Fibroblast of upper back skin (primary cell): Measurements from ENCODE around the gene CCL21.

Experiments used
- DNase-seq: peaks from one replicate; pipeline ENCODE4 v3.0.0-alpha.2; 2013

CCL21 gene

DNA sequence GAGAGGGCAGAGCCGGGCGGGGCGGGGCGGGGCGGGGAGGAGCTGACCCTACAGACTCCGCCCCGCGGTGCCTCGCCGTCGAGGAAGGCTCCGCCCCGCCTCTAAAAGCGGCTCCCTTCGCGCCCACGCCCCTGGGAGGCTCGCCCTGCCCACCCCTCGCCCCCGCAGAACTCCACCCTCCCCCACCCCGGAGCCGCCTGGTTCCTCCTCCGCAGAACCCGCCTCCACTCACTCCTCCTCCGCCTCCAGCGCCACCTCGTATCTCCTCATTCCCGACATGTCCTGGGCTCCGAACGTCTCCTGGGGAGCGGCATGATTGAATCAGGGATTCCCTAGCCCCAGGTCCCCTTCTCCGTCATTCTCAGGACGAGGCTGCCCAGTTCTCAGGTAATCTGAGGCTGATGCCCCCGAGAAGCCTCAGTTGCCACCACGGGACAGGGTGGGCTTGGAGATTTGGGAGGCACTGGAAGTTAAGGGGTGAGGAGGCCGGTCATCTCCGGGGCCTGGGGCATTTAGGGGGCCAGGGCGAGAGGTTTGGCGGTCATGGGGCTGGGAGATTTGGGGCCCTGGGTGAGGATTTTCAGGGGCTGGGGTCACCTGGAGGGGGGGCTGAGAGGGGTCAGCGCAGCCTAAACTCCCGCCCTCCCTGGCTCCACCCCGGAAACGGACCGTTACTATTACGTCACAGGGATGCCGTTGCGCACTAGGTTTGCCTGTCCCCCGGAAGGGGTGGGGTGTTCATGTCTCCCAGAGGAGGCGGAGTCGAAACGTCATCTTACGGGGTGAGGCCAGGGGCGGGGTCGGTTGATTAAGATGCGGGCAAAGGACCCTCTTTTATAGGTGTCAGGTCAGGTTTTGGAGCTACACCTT is 44.3 kb downstream of the CCL21 start:
- peak; percentile 95 for DNase-seq

DNA sequence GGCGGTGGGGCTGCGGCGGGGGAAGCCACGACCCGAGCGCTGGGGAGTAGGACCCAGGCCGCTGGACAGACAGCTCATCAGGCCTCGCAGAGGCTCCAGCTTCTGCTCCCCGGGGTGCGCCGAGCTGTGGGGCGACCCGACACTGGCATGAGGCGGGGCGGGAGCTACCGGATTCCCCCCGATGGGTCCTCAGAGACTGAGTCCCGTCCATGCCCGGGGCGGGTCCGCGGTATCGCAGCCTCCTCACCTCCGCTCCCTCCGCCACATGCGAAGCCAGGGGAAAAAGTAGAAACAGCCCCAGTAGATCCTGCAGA is 44.9 kb downstream of the CCL21 start:
- DNase-seq, result no peak

DNA sequence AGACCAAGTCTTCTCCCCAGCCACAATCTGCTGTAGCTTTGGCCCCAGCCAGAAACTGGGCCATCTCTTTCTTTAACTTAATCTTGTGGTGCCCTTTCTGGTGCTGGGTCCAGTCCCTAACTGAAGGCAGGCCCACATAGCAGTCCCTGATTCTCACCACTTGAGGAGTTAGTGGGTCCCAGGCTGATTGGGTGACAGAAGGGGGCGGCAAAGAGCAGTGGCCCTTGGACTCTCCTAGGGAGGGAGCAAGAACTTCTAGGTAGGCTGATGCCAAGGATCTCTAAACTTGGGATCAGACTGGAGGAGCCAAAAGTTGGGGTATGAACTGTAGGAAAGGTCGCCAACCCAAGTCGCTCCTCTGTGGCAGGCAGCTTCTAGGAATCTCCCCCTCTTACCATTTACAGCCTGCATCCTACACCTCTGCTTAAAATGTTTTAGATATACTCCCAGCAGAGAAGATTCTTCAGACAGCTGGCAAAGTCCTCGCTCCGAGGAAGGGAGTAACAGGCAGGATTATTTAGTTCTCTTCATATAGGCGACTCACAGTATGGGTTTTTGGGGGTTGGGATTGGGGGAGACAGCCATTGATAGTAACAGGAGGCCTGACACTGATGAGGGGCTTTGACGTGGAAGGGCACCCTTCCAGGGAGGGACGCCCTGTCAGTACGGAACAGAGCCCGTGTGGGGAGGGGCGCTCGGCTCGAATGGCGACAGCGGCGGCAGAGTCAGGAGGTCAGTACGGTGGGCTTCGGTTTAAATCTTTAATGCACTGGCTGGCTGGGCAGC is 45.5 kb downstream of the CCL21 start:
- peak; percentile 64 for DNase-seq

DNA sequence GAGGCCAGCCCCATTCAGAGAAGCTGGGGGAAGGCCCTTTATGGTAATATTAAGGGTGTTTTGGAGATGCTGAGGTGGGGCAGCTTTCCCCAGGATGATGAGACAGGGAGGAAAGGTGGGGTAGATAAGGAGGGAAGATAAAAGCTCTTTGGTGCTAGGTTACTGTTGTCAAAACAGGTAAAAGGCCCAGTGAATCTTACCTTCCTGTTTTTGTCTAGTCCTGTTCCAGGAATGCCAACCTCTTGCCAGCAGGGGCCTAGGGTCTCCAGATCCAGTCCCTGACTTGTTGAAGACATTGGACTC is 46.7 kb downstream of the CCL21 start:
- no peak for DNase-seq

DNA sequence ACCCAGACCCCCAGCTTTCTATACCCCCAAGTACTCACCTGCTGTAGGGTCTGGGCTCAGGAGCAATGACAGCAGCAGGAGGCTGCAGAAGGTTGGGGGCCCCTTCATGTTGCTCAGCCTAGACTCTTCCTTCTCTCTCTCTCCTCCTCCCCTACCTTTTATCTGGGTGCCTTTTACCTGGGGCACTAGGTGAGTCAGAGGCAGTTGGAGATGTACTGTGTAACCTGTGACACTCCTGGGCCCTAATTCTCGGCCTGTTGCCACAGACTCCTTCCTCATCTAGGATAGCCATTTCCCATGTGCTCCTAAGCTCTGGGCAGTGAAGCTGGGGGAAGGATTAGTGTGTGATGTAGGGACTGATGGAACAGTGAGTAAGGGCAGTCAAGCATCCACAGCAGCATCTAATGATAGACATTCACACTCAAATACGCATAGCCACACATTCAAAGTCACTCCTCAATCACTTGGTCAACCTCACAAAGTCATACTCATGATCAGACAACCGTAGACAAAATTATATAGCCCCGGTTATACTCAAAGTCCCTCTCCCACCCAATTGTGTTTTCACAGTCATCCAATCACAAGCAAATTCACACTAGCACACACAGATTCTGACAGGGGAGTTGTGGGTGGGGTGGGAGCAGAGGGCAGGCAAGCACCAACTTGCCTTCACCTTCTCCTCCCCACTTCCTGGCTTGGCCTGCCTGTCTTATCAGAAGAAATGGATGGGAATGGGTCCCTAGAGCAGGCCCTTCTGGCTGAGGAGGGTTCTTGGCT is 47.2 kb downstream of the CCL21 start, which contains the start of gene CCL27:
Gene CCL27 (minus strand): TSS at position 132 of the 777 bp plus-strand sequence. CDS start 24 bp downstream, at position 108.
- DNase-seq, result no peak

DNA sequence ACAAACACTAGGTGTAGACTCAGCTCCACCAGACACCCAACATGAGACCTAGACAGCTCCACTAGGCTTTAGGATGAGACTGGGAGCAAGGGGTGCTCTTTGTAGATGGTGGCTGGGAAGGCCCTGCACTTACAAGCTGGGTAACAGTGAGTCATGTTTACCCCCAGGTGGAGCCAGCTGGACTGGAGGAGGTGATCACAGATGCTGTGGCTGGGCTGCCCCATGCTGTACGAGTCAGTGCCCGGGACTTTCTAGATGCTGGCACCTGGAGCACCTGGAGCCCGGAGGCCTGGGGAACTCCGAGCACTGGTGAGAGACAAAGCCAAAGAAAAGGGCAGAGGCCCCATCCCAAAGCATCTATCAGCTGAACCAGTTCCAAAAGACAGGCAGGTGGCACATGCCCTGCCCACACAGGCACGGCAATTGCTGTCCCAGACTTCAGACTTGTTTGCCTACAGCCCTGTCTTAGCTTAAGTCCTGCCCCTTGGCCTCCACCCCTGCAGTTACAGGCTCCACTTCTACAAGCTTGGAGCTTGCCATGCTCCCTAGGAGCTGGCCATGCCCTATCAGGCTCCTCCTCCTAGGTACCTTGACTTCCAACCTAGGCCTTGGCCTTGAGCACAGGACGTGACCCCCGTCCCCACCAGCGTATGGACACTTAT is 50.2 kb downstream of the CCL21 start:
- no peak for DNase-seq
